Measurements from ENCODE around the gene SDK1.

The SDK1 gene

GRCh38 chr7:4111166-4111565 lies 810.1 kb downstream of the SDK1 start:
- Mint-ChIP-seq H3K4me3 (no peak overlapping the region), H3K27me3 (no peaks in the 10 kb centered on the region), H3K27ac (no peak overlapping the region), H3K36me3 (no peaks in the 10 kb centered on the region), H3K9me3 (ENCODE audit: low read depth) (no peaks in the 10 kb centered on the region), H3K4me1 (ENCODE audit: low read depth) (no peaks in the 10 kb centered on the region)

DNA sequence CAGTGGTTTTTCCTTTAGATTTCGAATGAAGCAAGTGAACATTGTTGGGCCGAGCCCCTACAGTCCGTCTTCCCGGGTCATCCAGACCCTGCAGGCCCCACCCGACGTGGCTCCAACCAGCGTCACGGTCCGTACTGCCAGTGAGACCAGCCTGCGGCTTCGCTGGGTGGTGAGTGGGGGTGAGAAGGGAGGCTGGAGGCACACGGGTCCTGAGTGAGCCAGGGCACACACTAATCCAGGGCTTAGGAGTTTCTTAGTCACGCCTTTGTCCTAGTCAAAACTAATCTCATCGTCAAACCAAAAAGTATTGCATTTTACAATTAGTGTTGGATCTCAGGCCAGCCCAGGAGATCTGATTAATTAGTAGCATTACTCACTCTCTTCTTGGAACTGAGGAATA lies 812.2 kb downstream of the SDK1 start:
- H3K27me3 Mint-ChIP-seq: no peaks in the 10 kb centered on the region
- H3K4me3 Mint-ChIP-seq: no peak overlapping the region
- H3K27ac Mint-ChIP-seq: no peak overlapping the region
- no peaks in the 10 kb centered on the region for H3K9me3 Mint-ChIP-seq (ENCODE audit: low read depth)
- H3K4me1 Mint-ChIP-seq (ENCODE audit: low read depth): no peaks in the 10 kb centered on the region
- no peaks in the 10 kb centered on the region for H3K36me3 Mint-ChIP-seq

- Mint-ChIP-seq H3K36me3 (no peaks in the 10 kb centered on the region), H3K4me1 (ENCODE audit: low read depth) (no peaks in the 10 kb centered on the region), H3K27ac (no peak overlapping the region), H3K4me3 (no peak overlapping the region), H3K9me3 (ENCODE audit: low read depth) (no peaks in the 10 kb centered on the region), H3K27me3 (no peaks in the 10 kb centered on the region)
Measured at GRCh38 chr7:4113976-4114375, 812.9 kb downstream of the SDK1 start.

DNA sequence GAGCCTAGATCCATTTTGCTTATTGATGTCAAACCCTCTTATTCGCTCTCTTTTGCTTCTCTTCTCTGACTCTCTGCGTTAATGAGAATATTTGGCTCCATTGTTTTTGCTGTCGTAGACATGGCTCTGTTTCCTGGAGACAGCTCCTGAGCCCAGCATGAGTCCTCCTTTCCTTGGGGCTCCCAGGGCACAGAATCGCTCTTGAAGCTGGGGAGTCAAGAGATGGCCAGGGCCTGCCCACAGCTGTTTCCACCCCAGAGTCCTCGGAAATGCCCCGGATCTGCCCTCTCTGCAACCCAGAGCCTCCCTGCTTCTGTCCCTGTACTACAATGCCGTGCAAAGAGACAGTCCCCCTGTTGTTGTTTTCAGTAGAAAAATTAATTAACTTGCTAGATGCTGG lies 814.4 kb downstream of the SDK1 start:
- H3K9me3 Mint-ChIP-seq (ENCODE audit: low read depth): peaks cover 7% of the 10 kb centered on the region
- no peak overlapping the region for H3K27ac Mint-ChIP-seq
- no peak overlapping the region for H3K4me3 Mint-ChIP-seq
- no peaks in the 10 kb centered on the region for H3K4me1 Mint-ChIP-seq (ENCODE audit: low read depth)
- no peaks in the 10 kb centered on the region for H3K36me3 Mint-ChIP-seq
- H3K27me3 Mint-ChIP-seq: no peaks in the 10 kb centered on the region

GRCh38 chr7:4115941-4116610 lies 815.0 kb downstream of the SDK1 start:
- H3K27me3 Mint-ChIP-seq: no peaks in the 10 kb centered on the region
- H3K4me1 Mint-ChIP-seq (ENCODE audit: low read depth): no peaks in the 10 kb centered on the region
- peaks cover 7% of the 10 kb centered on the region for H3K9me3 Mint-ChIP-seq (ENCODE audit: low read depth)
- H3K4me3 Mint-ChIP-seq: no peak overlapping the region
- no peak overlapping the region for H3K27ac Mint-ChIP-seq
- no peaks in the 10 kb centered on the region for H3K36me3 Mint-ChIP-seq

GRCh38 chr7:4119848-4120247 lies 818.8 kb downstream of the SDK1 start:
- Mint-ChIP-seq H3K27ac (no peak overlapping the region), H3K27me3 (peaks cover 8% of the 10 kb centered on the region), H3K36me3 (peaks cover 3% of the 10 kb centered on the region), H3K9me3 (ENCODE audit: low read depth) (peaks cover 14% of the 10 kb centered on the region), H3K4me3 (no peak overlapping the region), H3K4me1 (ENCODE audit: low read depth) (no peaks in the 10 kb centered on the region)

- no peak overlapping the region for H3K4me3 Mint-ChIP-seq
- H3K27ac Mint-ChIP-seq: no peak overlapping the region
- H3K4me1 Mint-ChIP-seq (ENCODE audit: low read depth): no peaks in the 10 kb centered on the region
- H3K27me3 Mint-ChIP-seq: peaks cover 12% of the 10 kb centered on the region
- peaks cover 7% of the 10 kb centered on the region for H3K36me3 Mint-ChIP-seq
- H3K9me3 Mint-ChIP-seq (ENCODE audit: low read depth): peaks cover 19% of the 10 kb centered on the region
Measured at GRCh38 chr7:4123346-4123745, 822.3 kb downstream of the SDK1 start.

GRCh38 chr7:4123823-4124222 lies 822.8 kb downstream of the SDK1 start:
- Mint-ChIP-seq H3K36me3 (peaks cover 7% of the 10 kb centered on the region), H3K27me3 (peaks cover 12% of the 10 kb centered on the region), H3K9me3 (ENCODE audit: low read depth) (peaks cover 19% of the 10 kb centered on the region), H3K4me3 (no peak overlapping the region), H3K4me1 (ENCODE audit: low read depth) (no peaks in the 10 kb centered on the region), H3K27ac (no peak overlapping the region)

GRCh38 chr7:4124556-4125477 lies 823.8 kb downstream of the SDK1 start:
- no peak overlapping the region for H3K27ac Mint-ChIP-seq
- no peak overlapping the region for H3K4me3 Mint-ChIP-seq
- H3K27me3 Mint-ChIP-seq: peaks cover 12% of the 10 kb centered on the region
- H3K9me3 Mint-ChIP-seq (ENCODE audit: low read depth): peaks cover 16% of the 10 kb centered on the region
- H3K36me3 Mint-ChIP-seq: peaks cover 7% of the 10 kb centered on the region
- H3K4me1 Mint-ChIP-seq (ENCODE audit: low read depth): no peaks in the 10 kb centered on the region

- H3K4me3 Mint-ChIP-seq: no peak overlapping the region
- no peaks in the 10 kb centered on the region for H3K4me1 Mint-ChIP-seq (ENCODE audit: low read depth)
- H3K36me3 Mint-ChIP-seq: peaks cover 4% of the 10 kb centered on the region
- no peak overlapping the region for H3K27ac Mint-ChIP-seq
- H3K27me3 Mint-ChIP-seq: peaks cover 11% of the 10 kb centered on the region
- peaks cover 7% of the 10 kb centered on the region for H3K9me3 Mint-ChIP-seq (ENCODE audit: low read depth)
Measured at GRCh38 chr7:4127909-4128560, 827.0 kb downstream of the SDK1 start.

GRCh38 chr7:4129481-4130122 lies 828.5 kb downstream of the SDK1 start:
- Mint-ChIP-seq H3K27me3 (peaks cover 7% of the 10 kb centered on the region), H3K4me3 (no peak overlapping the region), H3K36me3 (peaks cover 4% of the 10 kb centered on the region), H3K9me3 (ENCODE audit: low read depth) (peaks cover 7% of the 10 kb centered on the region), H3K27ac (no peak overlapping the region), H3K4me1 (ENCODE audit: low read depth) (no peaks in the 10 kb centered on the region)

DNA sequence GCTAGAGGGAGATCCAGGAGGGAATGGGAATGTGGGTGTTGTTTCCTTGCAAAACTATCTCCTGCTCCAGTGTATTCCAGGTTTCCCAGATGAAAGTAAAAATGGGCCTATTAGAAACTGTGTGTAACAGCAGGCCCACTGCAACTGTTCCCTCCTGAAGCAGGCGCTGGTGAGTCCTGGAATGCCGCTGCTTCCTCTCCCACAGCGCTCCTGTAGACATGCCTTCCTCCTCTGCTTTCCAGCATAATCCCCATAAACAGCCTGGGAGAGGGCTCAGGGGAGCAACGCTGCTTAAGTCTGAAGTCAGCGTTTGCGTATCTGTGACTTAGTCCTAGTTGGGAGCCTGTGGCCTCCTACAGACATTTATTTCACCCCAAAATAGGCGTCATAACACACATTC lies 830.0 kb downstream of the SDK1 start:
- H3K27ac Mint-ChIP-seq: no peak overlapping the region
- no peak overlapping the region for H3K4me3 Mint-ChIP-seq

DNA sequence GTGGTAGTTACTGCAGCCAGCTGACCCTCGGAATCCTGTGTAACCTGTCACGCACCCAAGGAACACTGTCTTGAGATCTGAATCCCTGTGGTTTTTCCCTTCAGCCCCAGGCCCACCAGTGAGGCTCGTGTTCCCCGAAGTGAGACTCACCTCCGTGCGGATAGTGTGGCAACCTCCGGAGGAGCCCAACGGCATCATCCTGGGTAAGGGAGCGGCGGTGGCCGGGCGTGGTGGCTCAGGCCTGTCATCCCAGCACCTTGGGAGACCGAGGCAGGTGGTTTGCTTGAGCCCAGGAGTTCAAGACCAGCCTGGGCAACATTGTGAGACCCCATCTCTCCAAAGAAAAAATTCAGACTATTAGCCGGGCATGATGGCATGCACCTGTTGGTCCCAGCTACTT lies 831.2 kb downstream of the SDK1 start:
- Mint-ChIP-seq H3K27ac (no peak overlapping the region), H3K27me3 (no peaks in the 10 kb centered on the region)

More for the DNA sequence above, 830.0 kb downstream of the SDK1 start:
- Mint-ChIP-seq H3K4me1 (ENCODE audit: low read depth) (no peaks in the 10 kb centered on the region), H3K9me3 (ENCODE audit: low read depth) (no peaks in the 10 kb centered on the region), H3K36me3 (no peaks in the 10 kb centered on the region), H3K27me3 (no peaks in the 10 kb centered on the region)

GRCh38 chr7:4133491-4134044 lies 832.5 kb downstream of the SDK1 start:
- H3K4me3 Mint-ChIP-seq: no peak overlapping the region
- H3K9me3 Mint-ChIP-seq (ENCODE audit: low read depth): no peaks in the 10 kb centered on the region
- H3K36me3 Mint-ChIP-seq: no peaks in the 10 kb centered on the region
- H3K27me3 Mint-ChIP-seq: no peaks in the 10 kb centered on the region
- no peak overlapping the region for H3K27ac Mint-ChIP-seq
- no peaks in the 10 kb centered on the region for H3K4me1 Mint-ChIP-seq (ENCODE audit: low read depth)

More for the DNA sequence above, 831.2 kb downstream of the SDK1 start:
- Mint-ChIP-seq H3K9me3 (ENCODE audit: low read depth) (no peaks in the 10 kb centered on the region), H3K36me3 (no peaks in the 10 kb centered on the region), H3K4me1 (ENCODE audit: low read depth) (no peaks in the 10 kb centered on the region), H3K4me3 (no peak overlapping the region)

All from activated naive CD8-positive, alpha-beta T cell (primary cell).